ENCODE measurements around the gene ASPM.

The ASPM gene

GRCh38 chr1:197093226-197093885, 53.1 kb downstream of the ASPM start:
- H3K4me3 ChIP-seq (ENCODE audit: low read depth, low read length): no peak overlapping the region
- DNase-seq (ENCODE audit: low read depth): no peak
- TF ChIP-seq CTCF (IDR thresholded peaks at IDR 0.05; ENCODE audit: control insufficient read depth, extremely low read depth, insufficient read depth): no peak

GRCh38 chr1:197092491-197093023, 53.9 kb downstream of the ASPM start:
- DNase-seq (ENCODE audit: low read depth): no peak
- no peak overlapping the region for H3K4me3 ChIP-seq (ENCODE audit: low read depth, low read length)
- no peak for TF ChIP-seq CTCF (IDR thresholded peaks at IDR 0.05; ENCODE audit: control insufficient read depth, extremely low read depth, insufficient read depth)

- no peak for TF ChIP-seq CTCF (IDR thresholded peaks at IDR 0.05; ENCODE audit: control insufficient read depth, extremely low read depth, insufficient read depth)
These were observed 63.0 kb downstream of the ASPM start for GRCh38 chr1:197083474-197083873.

GRCh38 chr1:197081117-197081753, 65.2 kb downstream of the ASPM start:
- TF ChIP-seq CTCF (IDR thresholded peaks at IDR 0.05; ENCODE audit: control insufficient read depth, extremely low read depth, insufficient read depth): no peak
- H3K4me3 ChIP-seq (ENCODE audit: low read depth, low read length): no peak overlapping the region
- DNase-seq (ENCODE audit: low read depth): no peak

More at GRCh38 chr1:197083474-197083873, 63.0 kb downstream of the ASPM start:
- H3K4me3 ChIP-seq (ENCODE audit: low read depth, low read length): no peak overlapping the region
- DNase-seq (ENCODE audit: low read depth): no peak

- H3K4me3 ChIP-seq (ENCODE audit: low read depth, low read length): no peak overlapping the region
- DNase-seq (ENCODE audit: low read depth): no peak
- TF ChIP-seq CTCF (IDR thresholded peaks at IDR 0.05; ENCODE audit: control insufficient read depth, extremely low read depth, insufficient read depth): no peak
These were observed 66.1 kb downstream of the ASPM start for GRCh38 chr1:197080323-197080722.

- no peak overlapping the region for H3K4me3 ChIP-seq (ENCODE audit: low read depth, low read length)
- no peak for TF ChIP-seq CTCF (IDR thresholded peaks at IDR 0.05; ENCODE audit: control insufficient read depth, extremely low read depth, insufficient read depth)
- DNase-seq (ENCODE audit: low read depth): no peak
These were observed 69.9 kb downstream of the ASPM start for GRCh38 chr1:197076585-197076984.
